GM19467 (cell line): Measurements from ENCODE around the gene CPZ.

Experiments
- ATAC-seq: cut with Tn5 transposase; IDR thresholded peaks from one replicate; pipeline ENCODE4 v1.9.1; 2021; ENCODE audit warnings: mild to moderate bottlenecking, moderate library complexity; ENCODE audit not compliant: unreplicated experiment

The CPZ gene

GRCh38 chr4:8592366-8593263 lies at the start of gene CPZ:
CPZ (plus strand) TSS chr4:8592765; CDS start chr4:8592834, 69 bp downstream.
- no peak for ATAC-seq

GRCh38 chr4:8542776-8543525 lies 49.6 kb upstream of the CPZ start:
- no peak for ATAC-seq

- no peak for ATAC-seq
Observed at GRCh38 chr4:8543623-8544022, 48.9 kb upstream of the CPZ start.

DNA sequence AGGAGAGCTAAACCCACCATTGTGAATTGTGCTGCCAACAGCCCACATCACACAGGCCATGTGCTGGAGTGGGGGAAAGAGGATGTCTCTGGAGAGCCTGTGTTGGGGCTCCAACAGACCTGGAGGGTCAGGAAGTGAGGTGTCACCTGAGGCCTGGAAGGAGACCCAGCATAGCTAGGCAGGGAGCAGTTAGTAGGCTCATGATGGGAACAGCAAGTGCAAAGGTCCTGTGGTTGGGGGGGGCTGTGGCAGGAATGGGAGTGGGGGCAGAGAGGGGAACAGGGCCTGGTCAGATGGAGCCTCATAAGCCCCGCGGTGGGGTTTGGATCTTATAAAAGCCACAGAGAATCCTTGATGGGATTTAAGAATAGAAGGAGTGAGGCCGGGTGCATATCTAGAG lies 48.3 kb upstream of the CPZ start:
- ATAC-seq: no peak

- no peak for ATAC-seq
Observed at GRCh38 chr4:8544741-8545438, 47.7 kb upstream of the CPZ start.

DNA sequence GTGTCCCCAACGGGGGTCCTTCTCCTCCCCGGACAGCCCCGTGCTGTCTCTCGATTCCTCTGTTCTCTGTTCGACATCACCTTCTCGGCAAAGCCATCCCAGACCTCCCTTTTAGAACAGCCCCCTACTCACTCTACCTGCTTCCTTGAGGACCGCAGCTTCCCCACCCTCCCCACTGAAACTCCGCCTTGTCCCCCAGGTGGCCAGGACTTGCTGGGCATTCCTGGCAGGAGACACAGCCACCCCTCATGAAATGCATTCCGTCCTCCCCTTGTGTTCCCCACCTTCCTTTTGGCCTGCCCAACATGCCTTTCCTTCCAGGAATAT lies 47.2 kb upstream of the CPZ start:
- no peak for ATAC-seq

DNA sequence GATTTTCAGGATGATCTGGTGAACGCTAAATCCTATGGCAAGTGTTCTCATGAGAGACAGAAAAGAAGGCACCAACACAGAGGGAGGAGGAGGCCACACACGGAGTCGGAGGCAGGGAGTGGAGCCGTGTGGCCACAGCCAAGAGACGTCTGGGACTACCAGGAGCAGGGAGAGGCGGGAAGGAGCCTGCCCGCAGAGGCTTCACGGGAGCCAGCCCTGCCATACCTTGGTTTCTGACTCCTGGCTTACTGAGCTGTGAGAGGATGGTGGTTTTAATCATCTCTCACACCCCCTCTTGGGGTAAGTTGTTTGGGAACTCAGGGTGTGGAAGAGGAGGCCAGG lies 45.8 kb upstream of the CPZ start:
- no peak for ATAC-seq

DNA sequence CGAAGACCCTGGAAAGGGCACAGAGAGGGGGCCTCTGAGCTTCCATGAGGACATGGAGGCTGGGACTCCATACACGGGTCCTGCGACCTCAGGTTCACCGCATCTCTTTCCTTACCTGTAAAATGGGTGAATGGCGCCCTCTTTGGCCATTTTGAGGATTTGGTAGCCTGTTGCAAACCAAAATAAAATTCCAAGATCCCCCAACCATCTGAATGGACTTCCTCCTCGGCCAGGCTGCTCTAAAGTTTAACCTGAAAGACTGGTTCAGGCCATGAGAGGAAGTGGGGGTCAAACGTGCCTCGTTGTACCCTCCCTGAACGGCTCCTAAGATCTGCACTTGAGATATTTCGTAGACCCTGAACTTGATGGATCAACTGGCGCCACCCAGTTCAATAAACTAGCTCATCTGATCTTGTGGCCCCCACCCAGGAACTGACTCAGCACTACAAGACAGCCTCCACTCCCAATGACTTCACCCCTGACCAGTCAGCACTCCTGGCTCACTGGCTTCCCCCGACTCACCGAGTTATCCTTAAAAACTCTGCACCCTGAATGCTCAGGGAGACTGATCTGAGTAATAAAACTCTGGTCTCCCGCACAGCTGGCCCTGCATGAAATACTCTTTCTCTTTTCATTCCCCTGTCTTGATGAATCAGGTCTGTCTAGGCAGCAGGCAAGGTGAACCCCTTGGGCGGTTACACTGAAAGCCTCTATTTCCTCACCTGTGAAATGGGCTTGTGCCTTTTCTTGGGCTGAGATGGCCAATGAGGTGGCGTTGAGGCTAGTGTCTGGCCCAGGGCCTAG lies 45.3 kb upstream of the CPZ start:
- ATAC-seq: no peak

DNA sequence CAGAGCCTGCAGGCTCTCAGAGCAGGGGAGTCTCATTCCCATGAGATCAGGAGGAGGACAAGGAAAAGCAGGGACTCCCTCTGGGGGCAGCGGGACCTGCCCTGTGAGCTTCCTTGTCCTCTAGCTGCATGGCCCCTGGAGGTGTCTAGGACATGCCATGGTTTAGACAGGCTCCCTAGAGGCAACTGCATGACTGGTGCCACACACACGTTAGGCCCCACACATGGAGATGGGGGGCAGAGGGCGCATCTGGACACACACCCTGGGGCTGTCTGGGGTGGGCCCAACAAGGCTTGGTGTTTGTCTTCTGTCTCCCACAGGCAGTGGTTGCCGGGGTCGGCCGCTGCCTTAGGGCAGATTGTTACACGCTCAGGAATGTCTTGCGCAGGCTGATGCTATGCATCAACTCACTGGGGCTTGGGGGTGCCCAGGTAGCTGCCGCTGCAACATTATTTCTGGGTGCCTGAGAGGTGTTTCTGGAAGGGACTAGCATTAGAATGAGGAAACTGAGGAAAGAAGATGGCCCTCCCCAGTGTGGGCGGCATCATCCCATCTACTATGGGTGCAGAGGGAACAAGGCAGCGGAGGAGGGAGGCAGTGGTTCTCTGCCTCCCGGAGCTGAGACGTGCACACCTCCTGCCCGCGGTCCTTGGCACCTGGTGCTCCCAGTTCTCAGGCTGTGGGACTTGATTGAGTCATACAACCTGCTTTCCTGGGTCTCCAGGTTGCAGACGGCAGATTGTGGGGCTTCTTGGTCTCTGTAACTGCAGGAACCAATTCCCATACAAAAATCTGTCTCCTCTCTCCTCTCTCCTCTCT lies 44.4 kb upstream of the CPZ start:
- ATAC-seq: no peak

GRCh38 chr4:8548731-8549351 lies 43.7 kb upstream of the CPZ start:
- no peak for ATAC-seq

- ATAC-seq: no peak
Observed at GRCh38 chr4:8549352-8549931, 43.1 kb upstream of the CPZ start.

GRCh38 chr4:8550691-8551090 lies 41.9 kb upstream of the CPZ start:
- ATAC-seq: no peak

- ATAC-seq: no peak
Observed at GRCh38 chr4:8552024-8552423, 40.5 kb upstream of the CPZ start.

GRCh38 chr4:8552581-8553205 lies 39.9 kb upstream of the CPZ start:
- ATAC-seq: no peak

DNA sequence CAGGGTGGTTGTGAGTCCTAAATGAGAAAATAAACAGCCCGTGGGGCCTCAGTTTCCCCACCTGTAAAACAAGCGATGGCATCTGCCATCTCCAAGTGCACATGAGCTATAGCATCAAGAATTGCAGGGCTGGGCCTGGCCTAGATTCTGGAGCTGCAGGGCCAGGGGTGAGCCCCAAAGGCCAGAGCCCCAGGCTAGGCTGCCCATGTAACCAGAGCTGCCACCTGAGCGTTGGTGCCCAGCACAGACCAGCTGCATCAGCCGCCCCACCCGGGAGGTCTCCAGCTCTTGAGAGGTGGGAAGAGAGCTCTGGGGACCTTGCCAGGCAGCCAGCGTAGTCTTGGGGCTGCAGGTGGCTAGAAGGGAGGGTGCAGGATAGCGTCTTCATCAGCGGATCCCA lies 39.3 kb upstream of the CPZ start:
- ATAC-seq: no peak

- no peak for ATAC-seq
Observed at GRCh38 chr4:8553991-8554405, 38.6 kb upstream of the CPZ start.

DNA sequence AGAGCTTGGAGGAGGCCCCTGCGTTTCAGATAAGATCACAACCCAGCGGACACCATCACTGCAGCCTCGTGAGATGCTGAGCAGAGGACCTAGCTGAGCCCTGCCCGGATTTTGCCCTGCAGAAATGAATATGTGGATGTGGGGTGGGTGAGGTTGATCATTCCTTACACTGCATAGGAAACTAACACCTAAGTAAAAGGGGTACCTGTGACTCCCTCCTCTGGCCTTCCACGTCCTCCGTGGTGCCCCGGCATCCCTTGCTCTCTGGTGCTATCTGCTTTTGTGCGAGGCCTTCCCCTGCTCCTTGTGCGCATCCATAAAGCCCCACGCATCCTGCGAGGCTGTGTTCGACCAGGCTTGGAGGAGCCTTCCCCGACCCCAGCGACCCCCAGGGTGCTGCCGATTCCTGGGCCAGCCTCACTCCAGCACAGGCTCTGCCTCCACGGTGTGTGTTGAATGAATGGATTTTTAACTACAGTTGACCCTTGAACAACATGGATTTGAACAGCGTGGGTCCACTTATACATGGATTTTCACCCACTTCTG lies 37.9 kb upstream of the CPZ start:
- no peak for ATAC-seq

DNA sequence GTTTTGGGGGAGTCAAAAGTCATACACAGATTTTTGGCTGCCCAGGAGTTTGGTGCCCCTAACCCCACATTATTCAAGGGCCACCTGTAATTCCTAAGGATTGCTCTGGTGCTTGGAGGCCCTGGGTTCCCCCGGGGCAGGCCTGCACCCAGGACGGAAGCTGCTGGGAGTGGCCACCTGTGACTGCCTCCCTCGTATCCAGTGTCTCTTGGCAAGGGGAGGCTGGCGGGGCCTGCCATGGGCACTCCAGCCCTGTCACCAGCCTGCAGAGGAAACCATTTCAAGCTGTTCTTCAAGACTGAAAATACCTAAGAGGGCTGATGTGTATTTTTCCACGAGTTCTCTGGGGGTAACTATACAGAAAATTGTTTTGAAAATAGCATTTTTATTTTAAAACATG lies 36.8 kb upstream of the CPZ start:
- ATAC-seq: no peak
